ENCODE results near the gene PNPLA7. TPM values are rescaled to one million over a fixed set of nuclear protein-coding genes. Genes with fewer than 3 reads are reported as not detected.

PNPLA7 gene
- total RNA-seq, 4 donors from 2014 or later = 16.0 to 95.4 (median 24.9) TPM

DNA sequence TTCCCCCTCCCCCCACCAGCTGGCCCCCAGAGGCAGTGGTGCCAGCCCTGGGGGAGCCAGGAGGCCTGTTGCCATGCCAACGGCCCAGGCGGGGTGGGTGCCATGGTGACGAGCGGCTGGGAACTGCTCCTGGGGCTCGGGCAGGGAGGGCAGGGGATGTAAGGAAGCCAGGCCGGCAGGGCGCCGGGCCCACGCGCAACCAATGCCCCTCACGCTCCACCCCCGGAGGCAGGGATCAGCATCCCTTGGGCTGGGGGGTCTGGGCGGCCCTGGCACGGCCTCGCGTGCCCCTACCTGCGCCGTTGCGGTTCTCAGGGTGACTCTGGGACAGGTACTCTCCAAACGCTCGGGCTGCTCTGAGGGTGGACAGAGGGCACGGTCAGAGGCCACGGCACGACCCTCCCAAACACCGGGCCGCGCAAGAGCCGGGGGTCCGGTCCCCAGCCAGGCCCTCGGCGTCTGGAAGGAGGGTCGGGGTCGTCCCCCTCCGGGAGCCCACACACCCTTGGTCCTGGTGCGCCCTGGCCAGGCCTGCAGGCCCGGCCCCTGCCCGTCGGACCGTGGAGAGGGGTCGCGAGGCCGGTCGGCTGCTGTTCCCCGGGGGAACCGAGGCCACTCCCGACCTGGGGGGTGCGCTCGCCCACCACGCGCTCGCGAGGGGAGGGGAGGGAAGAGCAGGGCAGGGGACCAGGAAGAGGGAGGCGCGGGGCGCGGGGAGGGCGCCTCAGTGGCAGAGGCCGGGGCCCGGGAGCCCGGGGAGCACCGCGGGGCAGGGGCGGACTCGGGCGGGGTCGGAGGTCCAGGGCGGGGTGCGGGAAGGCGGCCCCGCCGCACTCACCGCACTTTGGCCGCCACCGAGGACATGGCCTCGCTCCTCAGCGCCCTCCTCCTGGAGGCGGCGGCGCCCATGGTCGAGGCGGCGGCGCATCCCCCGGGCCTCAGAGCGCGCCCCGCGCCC, 91.7 kb downstream of the PNPLA7 start:
- Histone ChIP-seq H3K36me3 (no peaks in the 10 kb centered on the region), H3K4me1 (peaks cover 21 to 37% (median 34%) of the 10 kb centered on the region in 4 donors), H3K27me3 (no peaks in the 10 kb centered on the region), H3K27ac (peak overlapping the region; percentile 35 to 85 (median 76)), H3K4me3 (peak overlapping the region; percentile 49 to 74 (median 62)), H3K9me3 (no peaks in the 10 kb centered on the region)
- 9% methylated on average over 47 of the region's 88 CpGs; no CpG with 5 or more reads in 1 of the 2 donors for WGBS, 2 donors (ENCODE audit: low coverage in 1 of 2)
- DNase-seq = peak; percentile 49
- in situ Hi-C loops (cut with MboI; ENCODE audit: low pct_ligation_motif_present in 1 of 4, low pct_unique_long_range_greater_than_20kb in 1 of 4, low sequenced_read_pairs in 3 of 4) (no loop called here), intact Hi-C loops (cut with DNase I; ENCODE audit: low total_unique reads) (no loop called here)
- no peak for TF ChIP-seq POLR2A (IDR thresholded peaks at IDR 0.05)
- no peak for TF ChIP-seq POLR2AphosphoS5 (IDR thresholded peaks at IDR 0.05)
- TF ChIP-seq, protein P1, sequence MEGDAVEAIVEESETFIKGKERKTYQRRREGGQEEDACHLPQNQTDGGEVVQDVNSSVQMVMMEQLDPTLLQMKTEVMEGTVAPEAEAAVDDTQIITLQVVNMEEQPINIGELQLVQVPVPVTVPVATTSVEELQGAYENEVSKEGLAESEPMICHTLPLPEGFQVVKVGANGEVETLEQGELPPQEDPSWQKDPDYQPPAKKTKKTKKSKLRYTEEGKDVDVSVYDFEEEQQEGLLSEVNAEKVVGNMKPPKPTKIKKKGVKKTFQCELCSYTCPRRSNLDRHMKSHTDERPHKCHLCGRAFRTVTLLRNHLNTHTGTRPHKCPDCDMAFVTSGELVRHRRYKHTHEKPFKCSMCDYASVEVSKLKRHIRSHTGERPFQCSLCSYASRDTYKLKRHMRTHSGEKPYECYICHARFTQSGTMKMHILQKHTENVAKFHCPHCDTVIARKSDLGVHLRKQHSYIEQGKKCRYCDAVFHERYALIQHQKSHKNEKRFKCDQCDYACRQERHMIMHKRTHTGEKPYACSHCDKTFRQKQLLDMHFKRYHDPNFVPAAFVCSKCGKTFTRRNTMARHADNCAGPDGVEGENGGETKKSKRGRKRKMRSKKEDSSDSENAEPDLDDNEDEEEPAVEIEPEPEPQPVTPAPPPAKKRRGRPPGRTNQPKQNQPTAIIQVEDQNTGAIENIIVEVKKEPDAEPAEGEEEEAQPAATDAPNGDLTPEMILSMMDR (IDR thresholded peaks at IDR 0.05) = no peak
- no peak for TF ChIP-seq EP300 (IDR thresholded peaks at IDR 0.05; ENCODE audit: low read depth)

DNA sequence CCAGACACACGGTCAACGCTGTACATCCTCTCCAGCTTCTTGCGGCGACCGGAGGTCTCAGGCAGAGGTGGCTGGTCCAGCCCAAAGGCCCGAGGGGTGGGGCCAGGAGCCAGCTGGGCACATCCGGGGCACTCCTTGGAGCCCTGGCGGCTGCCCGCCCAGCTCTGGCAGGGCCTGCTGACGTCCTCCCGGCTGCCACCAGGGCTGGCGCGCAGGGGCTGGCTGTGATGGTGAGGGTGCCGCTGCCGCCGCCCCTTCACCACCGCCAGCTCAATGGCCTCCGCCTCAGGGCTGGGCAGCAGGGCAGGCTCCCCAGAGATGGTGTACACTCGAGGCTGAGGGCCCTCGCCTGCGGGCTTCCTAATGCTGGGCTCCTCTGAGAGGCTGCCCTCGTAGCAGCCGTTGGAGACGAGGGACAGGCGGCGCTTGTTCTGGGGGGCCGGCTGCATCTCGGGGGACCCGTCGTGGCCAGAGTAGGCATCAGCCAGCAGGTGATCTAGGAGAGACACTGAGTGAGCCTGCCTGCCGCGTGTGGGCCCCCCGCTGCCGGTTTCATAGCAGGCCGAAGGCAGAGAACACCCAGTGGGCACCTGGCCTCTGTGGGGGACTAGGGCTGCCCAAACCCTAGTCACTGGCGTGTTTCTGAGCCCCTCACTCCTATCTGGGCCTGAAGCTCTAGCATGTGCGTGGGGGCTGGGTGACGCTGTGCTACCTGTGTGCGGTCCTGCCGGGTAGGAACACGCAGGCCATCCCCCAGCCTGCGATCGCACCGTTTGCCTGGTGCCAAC, 92.6 kb downstream of the PNPLA7 start:
- Histone ChIP-seq H3K4me1 (peaks cover 25 to 40% (median 37%) of the 10 kb centered on the region in 4 donors), H3K27me3 (no peaks in the 10 kb centered on the region), H3K36me3 (no peaks in the 10 kb centered on the region), H3K9me3 (no peaks in the 10 kb centered on the region), H3K4me3 (no peak overlapping the region), H3K27ac (no peak overlapping the region)
- DNase-seq = no peak
- intact Hi-C loops (cut with DNase I; ENCODE audit: low total_unique reads) = no loop called here
- in situ Hi-C loops (cut with MboI; ENCODE audit: low pct_ligation_motif_present in 1 of 4, low pct_unique_long_range_greater_than_20kb in 1 of 4, low sequenced_read_pairs in 3 of 4) = no loop called here
- TF ChIP-seq, protein P1 (IDR thresholded peaks at IDR 0.05) = no peak
- no peak for TF ChIP-seq POLR2A (IDR thresholded peaks at IDR 0.05)
- no peak for TF ChIP-seq EP300 (IDR thresholded peaks at IDR 0.05; ENCODE audit: low read depth)
- TF ChIP-seq POLR2AphosphoS5 (IDR thresholded peaks at IDR 0.05) = no peak
- 93% methylated on average over 44 of the region's 44 CpGs; no CpG with 5 or more reads in 1 of the 2 donors for WGBS, 2 donors (ENCODE audit: low coverage in 1 of 2)

DNA sequence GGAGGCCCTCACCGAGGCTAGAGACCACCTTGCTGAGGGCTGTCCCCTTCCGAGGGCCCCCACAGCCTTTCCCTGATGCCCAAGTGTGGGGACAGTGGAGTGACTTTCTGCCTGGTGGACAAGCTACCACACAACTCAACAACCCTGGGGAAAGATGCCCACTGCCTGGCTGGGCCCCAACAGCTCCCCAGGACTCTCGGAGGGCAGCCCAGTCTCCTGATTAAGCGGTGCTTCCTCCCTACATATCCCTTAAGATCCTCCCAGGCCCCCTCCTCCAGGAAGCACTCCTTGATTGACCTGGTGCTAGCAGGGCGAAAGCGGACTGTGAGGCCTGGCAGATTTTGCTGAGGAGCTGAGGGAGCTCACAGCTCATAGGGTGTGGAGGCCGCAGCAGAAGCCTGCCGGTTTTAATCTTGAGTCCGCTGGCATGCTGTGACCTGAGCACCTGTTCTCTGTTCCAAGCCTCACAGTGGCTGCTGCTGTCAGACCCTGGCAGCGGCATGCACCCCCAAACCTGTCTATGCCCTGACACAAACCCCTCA, 93.3 kb downstream of the PNPLA7 start:
- H3K4me1 ChIP-seq = peaks cover 25 to 40% (median 37%) of the 10 kb centered on the region in 4 donors
- intact Hi-C loops (cut with DNase I; ENCODE audit: low total_unique reads) (no loop called here), in situ Hi-C loops (cut with MboI; ENCODE audit: low pct_ligation_motif_present in 1 of 4, low pct_unique_long_range_greater_than_20kb in 1 of 4, low sequenced_read_pairs in 3 of 4) (no loop called here)
- H3K36me3 ChIP-seq = no peaks in the 10 kb centered on the region
- WGBS, 2 donors (ENCODE audit: low coverage in 1 of 2) = 88% methylated on average over 10 of the region's 10 CpGs; no CpG with 5 or more reads in 1 of the 2 donors
- H3K27me3 ChIP-seq = no peaks in the 10 kb centered on the region
- no peak overlapping the region for H3K27ac ChIP-seq
- no peak overlapping the region for H3K4me3 ChIP-seq
- no peak for TF ChIP-seq EP300 (IDR thresholded peaks at IDR 0.05; ENCODE audit: low read depth)
- TF ChIP-seq POLR2AphosphoS5 (IDR thresholded peaks at IDR 0.05) = no peak
- no peak for TF ChIP-seq POLR2A (IDR thresholded peaks at IDR 0.05)
- TF ChIP-seq, protein P1 (IDR thresholded peaks at IDR 0.05) = no peak
- no peaks in the 10 kb centered on the region for H3K9me3 ChIP-seq
- DNase-seq = no peak

All from transverse colon (tissue), 4 donors.